Adrenal gland (tissue), 5 donors: ENCODE results near the gene PRR33.

Experiments
- POLR2A ChIP-seq, 2 donors: fragments of 450-650 bp; IDR thresholded peaks; one replicate each; pipeline ENCODE4 v1.6.1; 2017; ENCODE audit warnings: antibody characterized with exemption in 2 of 2, mild to moderate bottlenecking in 2 of 2, moderate library complexity in 1 of 2
- TF ChIP-seq, protein P1 (sequence below), 6 experiments: fragments of 450-650 bp in 4 of 6; fragments of 200-600 bp in 2 of 6; sonication (generic) in 1 of 6; IDR thresholded peaks; 1 replicate in 5 of 6; 2 replicates in 1 of 6; pipeline versions ENCODE4 v1.5.1 to v1.8.0; 2016 to 2021; ENCODE audit warnings: antibody characterized with exemption in 6 of 6, mild to moderate bottlenecking in 2 of 6, moderate library complexity in 1 of 6
- donor health status: DM: no; HTN: no; CAD: no.

DNA sequence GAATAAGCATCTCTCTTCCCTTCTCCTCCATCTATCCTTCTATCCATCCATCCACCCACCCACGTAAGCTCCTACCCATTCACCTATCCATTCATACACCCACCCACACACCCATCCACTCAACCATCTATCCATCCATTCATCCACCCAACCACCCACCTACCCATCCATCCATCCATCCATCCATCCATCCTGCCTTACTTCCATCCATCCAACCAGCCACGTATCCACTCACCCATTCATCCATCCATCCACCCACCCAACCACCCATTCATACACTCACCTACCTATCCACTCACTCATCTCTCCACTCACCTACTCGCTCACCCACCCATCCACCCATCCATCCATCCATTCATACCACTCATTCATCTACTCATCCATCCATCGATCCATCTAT, 41.0 kb upstream of the PRR33 start:
- TF ChIP-seq, protein P1, sequence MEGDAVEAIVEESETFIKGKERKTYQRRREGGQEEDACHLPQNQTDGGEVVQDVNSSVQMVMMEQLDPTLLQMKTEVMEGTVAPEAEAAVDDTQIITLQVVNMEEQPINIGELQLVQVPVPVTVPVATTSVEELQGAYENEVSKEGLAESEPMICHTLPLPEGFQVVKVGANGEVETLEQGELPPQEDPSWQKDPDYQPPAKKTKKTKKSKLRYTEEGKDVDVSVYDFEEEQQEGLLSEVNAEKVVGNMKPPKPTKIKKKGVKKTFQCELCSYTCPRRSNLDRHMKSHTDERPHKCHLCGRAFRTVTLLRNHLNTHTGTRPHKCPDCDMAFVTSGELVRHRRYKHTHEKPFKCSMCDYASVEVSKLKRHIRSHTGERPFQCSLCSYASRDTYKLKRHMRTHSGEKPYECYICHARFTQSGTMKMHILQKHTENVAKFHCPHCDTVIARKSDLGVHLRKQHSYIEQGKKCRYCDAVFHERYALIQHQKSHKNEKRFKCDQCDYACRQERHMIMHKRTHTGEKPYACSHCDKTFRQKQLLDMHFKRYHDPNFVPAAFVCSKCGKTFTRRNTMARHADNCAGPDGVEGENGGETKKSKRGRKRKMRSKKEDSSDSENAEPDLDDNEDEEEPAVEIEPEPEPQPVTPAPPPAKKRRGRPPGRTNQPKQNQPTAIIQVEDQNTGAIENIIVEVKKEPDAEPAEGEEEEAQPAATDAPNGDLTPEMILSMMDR (IDR thresholded peaks at IDR 0.05) = no peak
- TF ChIP-seq POLR2A (IDR thresholded peaks at IDR 0.05) = no peak
